Prostate gland (tissue), 2 donors: ENCODE data around the gene LENG1.
"Not testable (repeated sequence)": the region's sequence is repeated elsewhere in the genome, so short reads cannot be mapped to it uniquely, and the experiment has no call there.

ENCODE experiments used
- POLR2A ChIP-seq: fragments of 450-650 bp; IDR thresholded peaks from one replicate; pipeline ENCODE4 v1.6.1; 2016; ENCODE audit warnings: antibody characterized with exemption, mild to moderate bottlenecking
- POLR2AphosphoS5 ChIP-seq: sonication (generic); formaldehyde crosslinking; IDR thresholded peaks from one replicate; pipeline ENCODE4 v1.6.1; 2017; ENCODE audit warnings: antibody characterized with exemption
- TF ChIP-seq, protein P1 (sequence below), 4 experiments: fragments of 200-600 bp in 2 of 4; fragments of 450-650 bp in 2 of 4; sonication (generic) in 2 of 4; IDR thresholded peaks; 1 replicate in 3 of 4; 2 replicates in 1 of 4; pipeline ENCODE4 v1.5.1; 2016 to 2019; ENCODE audit warnings: antibody characterized with exemption in 4 of 4, mild to moderate bottlenecking in 2 of 4, moderate library complexity in 2 of 4

DNA sequence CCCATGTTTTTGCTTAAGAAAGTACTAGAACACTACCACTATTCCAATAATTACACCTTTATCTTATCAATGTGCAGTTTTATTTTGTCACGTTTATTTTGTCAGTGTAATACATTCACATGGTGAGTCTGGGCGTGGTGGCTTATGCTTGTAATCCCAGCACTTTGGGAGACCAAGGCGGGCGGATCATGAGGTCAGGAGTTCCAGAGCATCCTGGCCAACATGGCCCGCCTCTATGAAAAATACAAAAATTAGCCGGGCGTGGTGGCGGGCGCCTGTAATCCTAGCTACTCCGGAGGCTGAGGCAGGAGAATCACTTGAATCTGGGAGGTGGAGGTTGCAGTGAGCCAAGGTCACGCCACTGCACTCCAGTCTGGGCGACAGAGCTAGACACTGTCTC is 34.9 kb upstream of the LENG1 start:
- not testable (repeated sequence) for TF ChIP-seq POLR2AphosphoS5, POLR2A
- TF ChIP-seq, protein P1, sequence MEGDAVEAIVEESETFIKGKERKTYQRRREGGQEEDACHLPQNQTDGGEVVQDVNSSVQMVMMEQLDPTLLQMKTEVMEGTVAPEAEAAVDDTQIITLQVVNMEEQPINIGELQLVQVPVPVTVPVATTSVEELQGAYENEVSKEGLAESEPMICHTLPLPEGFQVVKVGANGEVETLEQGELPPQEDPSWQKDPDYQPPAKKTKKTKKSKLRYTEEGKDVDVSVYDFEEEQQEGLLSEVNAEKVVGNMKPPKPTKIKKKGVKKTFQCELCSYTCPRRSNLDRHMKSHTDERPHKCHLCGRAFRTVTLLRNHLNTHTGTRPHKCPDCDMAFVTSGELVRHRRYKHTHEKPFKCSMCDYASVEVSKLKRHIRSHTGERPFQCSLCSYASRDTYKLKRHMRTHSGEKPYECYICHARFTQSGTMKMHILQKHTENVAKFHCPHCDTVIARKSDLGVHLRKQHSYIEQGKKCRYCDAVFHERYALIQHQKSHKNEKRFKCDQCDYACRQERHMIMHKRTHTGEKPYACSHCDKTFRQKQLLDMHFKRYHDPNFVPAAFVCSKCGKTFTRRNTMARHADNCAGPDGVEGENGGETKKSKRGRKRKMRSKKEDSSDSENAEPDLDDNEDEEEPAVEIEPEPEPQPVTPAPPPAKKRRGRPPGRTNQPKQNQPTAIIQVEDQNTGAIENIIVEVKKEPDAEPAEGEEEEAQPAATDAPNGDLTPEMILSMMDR (IDR thresholded peaks at IDR 0.05) = not testable (repeated sequence)
